RPMI8226 (cell line): ENCODE data around the gene VWA8.
"Not testable (repeated sequence)": the region's sequence is repeated elsewhere in the genome, so short reads cannot be mapped to it uniquely, and the experiment has no call there.

Experiments
- DNase-seq: peaks from one replicate; pipeline ENCODE4 v3.0.0-alpha.2; 2015

Gene VWA8

GRCh38 chr13:41546372-41547190, 414.3 kb downstream of the VWA8 start:
- DNase-seq = no peak

GRCh38 chr13:41545432-41545707, 415.5 kb downstream of the VWA8 start:
- DNase-seq = no peak

GRCh38 chr13:41543664-41544300, 417.1 kb downstream of the VWA8 start:
- DNase-seq = no peak

- DNase-seq = not testable (repeated sequence)
Measured at GRCh38 chr13:41542799-41543198, 418.1 kb downstream of the VWA8 start.

- no peak for DNase-seq
Measured at GRCh38 chr13:41542281-41542680, 418.6 kb downstream of the VWA8 start.

- no peak for DNase-seq
Measured at GRCh38 chr13:41541142-41541938, 419.6 kb downstream of the VWA8 start.

GRCh38 chr13:41540240-41540639, 420.7 kb downstream of the VWA8 start:
- not testable (repeated sequence) for DNase-seq

GRCh38 chr13:41533266-41534052, 427.4 kb downstream of the VWA8 start:
- DNase-seq = no peak

- DNase-seq = no peak
Measured at GRCh38 chr13:41528021-41528420, 432.9 kb downstream of the VWA8 start.

GRCh38 chr13:41520660-41521630, 440.0 kb downstream of the VWA8 start:
- DNase-seq = no peak

GRCh38 chr13:41520016-41520659, 440.8 kb downstream of the VWA8 start:
- DNase-seq = no peak
